Measurements from ENCODE around the gene APBB2. TPM values are rescaled to one million over a fixed set of nuclear protein-coding genes. Genes with fewer than 3 reads are reported as not detected.
"Not testable (repeated sequence)": the region's sequence is repeated elsewhere in the genome, so short reads cannot be mapped to it uniquely, and the experiment has no call there.

APBB2 gene
- total and polyA plus RNA-seq, 2 of the 4 experiments (the other 2 are of a cell fraction) = 47.9 to 75.5 TPM

GRCh38 chr4:40923316-40924095 is 290.8 kb downstream of the APBB2 start (continued):
- TF ChIP-seq MXI1 (IDR thresholded peaks at IDR 0.05; ENCODE audit: borderline replicate concordance, low read depth, low read length) = no peak

DNA sequence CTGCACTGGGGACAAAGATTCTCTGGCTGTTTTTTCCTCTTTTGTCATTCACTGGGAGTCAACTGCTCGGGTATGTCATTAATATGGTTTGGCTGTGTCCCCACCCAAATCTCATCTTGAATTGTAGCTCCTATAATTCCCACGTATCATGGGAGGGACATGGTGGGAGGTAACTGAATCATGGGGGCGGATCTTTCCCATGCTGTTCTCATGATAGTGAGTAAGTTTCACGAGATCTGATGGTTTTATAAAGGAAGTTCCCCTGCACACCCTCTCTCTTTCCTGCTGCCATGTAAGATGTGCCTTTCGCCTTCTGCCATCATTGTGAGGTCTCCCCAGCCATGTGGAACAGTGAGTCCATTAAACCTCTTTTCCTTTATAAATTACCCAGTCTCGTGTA is 294.4 kb downstream of the APBB2 start:
- H2BK15ac ChIP-seq (ENCODE audit: low read depth, low read length); H2AK5ac ChIP-seq (ENCODE audit: low read depth, low read length); H4K5ac ChIP-seq (ENCODE audit: low read depth, low read length); H3K27me3 ChIP-seq (ENCODE audit: control insufficient read depth, insufficient read depth, low read length); ATAC-seq (ENCODE audit: low read depth); H3K4me2 ChIP-seq (ENCODE audit: low read depth, low read length); dilution Hi-C loops (cut with HindIII; ENCODE audit: low sequenced_read_pairs, unreplicated experiment); H4K91ac ChIP-seq (ENCODE audit: insufficient read depth, low read depth, low read length); H4K8ac ChIP-seq (ENCODE audit: low read depth in 2 of 2, low read length in 2 of 2); H3K14ac ChIP-seq (replicated peaks; ENCODE audit: low read depth, low read length); H4K20me1 ChIP-seq (ENCODE audit: insufficient read depth, low read length); H2AFZ ChIP-seq (replicated peaks; ENCODE audit: low read length, poor library complexity); H3K9ac ChIP-seq (ENCODE audit: low read depth, low read length); CTCF ChIA-PET; H2AK9ac ChIP-seq (replicated peaks; ENCODE audit: low read depth, low read length, poor library complexity); H3K18ac ChIP-seq (ENCODE audit: low read depth, low read length); H2BK5ac ChIP-seq (ENCODE audit: low read depth, low read length, poor library complexity, severe bottlenecking); H2BK20ac ChIP-seq (ENCODE audit: low read depth, low read length); H3K4ac ChIP-seq (ENCODE audit: low read depth, low read length); H3K79me1 ChIP-seq (ENCODE audit: low read depth in 1 of 2, low read length in 2 of 2); POLR2A ChIA-PET (ENCODE audit: unreplicated experiment); H3K27ac ChIP-seq (ENCODE audit: insufficient read depth, low read length); H3K56ac ChIP-seq (ENCODE audit: extremely low read depth, insufficient read depth, low read length); H3K36me3 ChIP-seq (ENCODE audit: control insufficient read depth, insufficient read depth, low read length); H2BK120ac ChIP-seq (ENCODE audit: low read depth, low read length); DNase-seq; BruUV-seq (replicated peaks); H3K4me3 ChIP-seq (ENCODE audit: insufficient read depth, low read depth, low read length); H3K23ac ChIP-seq (ENCODE audit: low read depth, low read length); H3K9me3 ChIP-seq (ENCODE audit: control insufficient read depth, insufficient read depth, low read length): not testable (repeated sequence)
- 100% methylated on average over 1 of the region's 6 CpGs; no CpG with 5 or more reads in 1 of the 2 experiments for WGBS, 2 experiments (ENCODE audit: extremely low coverage in 2 of 2, insufficient read length in 1 of 2)
- H3K4me1 ChIP-seq (ENCODE audit: control insufficient read depth, insufficient read depth, low read length) = peaks cover 16% of the 10 kb centered on the region
- in situ Hi-C loops (cut with MboI; ENCODE audit: low sequenced_read_pairs) = loop anchor here (5.0 to 25.0 kb wide), 2 partner anchors 297 to 742 kb away; no protein-coding TSS in a partner anchor
- peaks cover 21% of the 10 kb centered on the region for H3K9me1 ChIP-seq (ENCODE audit: insufficient read depth, low read length)
- intact Hi-C loops (cut with micrococcal nuclease) = loop anchor here (10.0 kb wide), 2 partner anchors 225 to 725 kb away; no protein-coding TSS in a partner anchor

All from IMR-90 (cell line).